ENCODE results near the gene CCNY.
"Not testable (repeated sequence)": the region's sequence is repeated elsewhere in the genome, so short reads cannot be mapped to it uniquely, and the experiment has no call there.

Gene CCNY

DNA sequence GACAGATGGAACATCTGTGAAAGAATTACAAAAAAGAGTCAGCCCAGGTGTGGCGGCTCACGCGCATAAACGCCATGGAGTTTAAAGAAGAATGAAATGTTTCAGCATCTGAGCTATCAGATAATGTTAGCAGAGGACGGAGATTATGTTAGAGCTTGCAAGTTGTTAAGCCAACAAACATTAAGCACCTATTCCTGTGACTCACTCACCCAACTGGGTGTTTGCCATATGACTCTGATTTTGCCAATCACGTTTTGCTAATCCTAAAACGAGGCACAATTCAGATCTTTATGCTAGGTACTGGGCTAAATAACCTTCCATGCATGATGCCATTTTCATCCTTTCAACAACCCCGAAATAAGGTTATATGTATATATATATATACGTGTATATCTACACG lies 29.0 kb upstream of the CCNY start:
- TF ChIP-seq, protein P1, sequence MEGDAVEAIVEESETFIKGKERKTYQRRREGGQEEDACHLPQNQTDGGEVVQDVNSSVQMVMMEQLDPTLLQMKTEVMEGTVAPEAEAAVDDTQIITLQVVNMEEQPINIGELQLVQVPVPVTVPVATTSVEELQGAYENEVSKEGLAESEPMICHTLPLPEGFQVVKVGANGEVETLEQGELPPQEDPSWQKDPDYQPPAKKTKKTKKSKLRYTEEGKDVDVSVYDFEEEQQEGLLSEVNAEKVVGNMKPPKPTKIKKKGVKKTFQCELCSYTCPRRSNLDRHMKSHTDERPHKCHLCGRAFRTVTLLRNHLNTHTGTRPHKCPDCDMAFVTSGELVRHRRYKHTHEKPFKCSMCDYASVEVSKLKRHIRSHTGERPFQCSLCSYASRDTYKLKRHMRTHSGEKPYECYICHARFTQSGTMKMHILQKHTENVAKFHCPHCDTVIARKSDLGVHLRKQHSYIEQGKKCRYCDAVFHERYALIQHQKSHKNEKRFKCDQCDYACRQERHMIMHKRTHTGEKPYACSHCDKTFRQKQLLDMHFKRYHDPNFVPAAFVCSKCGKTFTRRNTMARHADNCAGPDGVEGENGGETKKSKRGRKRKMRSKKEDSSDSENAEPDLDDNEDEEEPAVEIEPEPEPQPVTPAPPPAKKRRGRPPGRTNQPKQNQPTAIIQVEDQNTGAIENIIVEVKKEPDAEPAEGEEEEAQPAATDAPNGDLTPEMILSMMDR (IDR thresholded peaks at IDR 0.05): no peak
- Histone ChIP-seq H3K27ac (no peak overlapping the region), H3K4me3 (no peak overlapping the region)
- DNase-seq (ENCODE audit: low spot score): no peak

DNA sequence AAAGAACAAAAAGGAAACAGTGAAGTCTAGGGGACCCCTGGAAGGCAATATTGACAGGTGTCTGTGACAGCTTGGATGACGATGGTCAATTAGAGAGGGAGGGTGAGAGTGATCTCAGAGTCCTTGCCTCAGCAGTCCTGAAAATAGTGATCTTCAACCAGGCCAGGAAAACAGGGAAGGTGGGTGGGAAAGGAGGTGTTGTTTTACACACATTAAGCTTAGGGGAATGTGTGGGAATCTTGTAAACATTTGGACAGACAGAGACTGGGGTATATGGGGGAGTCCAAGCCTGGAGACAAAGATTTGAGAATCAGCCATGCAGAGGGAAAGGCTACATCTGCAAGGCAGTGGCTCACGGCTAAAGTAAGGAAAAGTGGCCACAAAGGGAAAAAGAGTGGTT lies 27.5 kb upstream of the CCNY start:
- H3K4me3 ChIP-seq: no peak overlapping the region
- TF ChIP-seq, protein P1 (IDR thresholded peaks at IDR 0.05): no peak
- H3K27ac ChIP-seq: no peak overlapping the region
- no peak for DNase-seq (ENCODE audit: low spot score)

DNA sequence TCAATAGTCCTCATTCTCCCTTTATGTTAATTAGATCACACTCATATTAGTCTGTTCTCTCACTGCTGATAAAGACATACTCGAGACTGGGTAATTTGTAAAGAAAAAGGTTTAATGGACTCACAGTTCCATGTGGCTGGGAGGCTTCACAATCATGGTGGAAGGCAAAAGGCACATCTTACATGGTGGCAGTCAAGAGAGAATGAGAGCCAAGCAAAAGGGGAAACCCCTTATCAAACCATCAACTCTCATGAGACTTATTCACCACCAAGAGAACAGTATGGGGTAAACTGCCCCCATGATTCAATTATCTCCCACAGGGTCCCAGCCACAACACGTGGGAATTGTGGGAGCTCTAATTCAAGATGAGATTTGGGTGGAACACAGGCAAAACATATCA lies 22.2 kb upstream of the CCNY start:
- not testable (repeated sequence) for DNase-seq (ENCODE audit: low spot score); H3K27ac ChIP-seq; H3K4me3 ChIP-seq

DNA sequence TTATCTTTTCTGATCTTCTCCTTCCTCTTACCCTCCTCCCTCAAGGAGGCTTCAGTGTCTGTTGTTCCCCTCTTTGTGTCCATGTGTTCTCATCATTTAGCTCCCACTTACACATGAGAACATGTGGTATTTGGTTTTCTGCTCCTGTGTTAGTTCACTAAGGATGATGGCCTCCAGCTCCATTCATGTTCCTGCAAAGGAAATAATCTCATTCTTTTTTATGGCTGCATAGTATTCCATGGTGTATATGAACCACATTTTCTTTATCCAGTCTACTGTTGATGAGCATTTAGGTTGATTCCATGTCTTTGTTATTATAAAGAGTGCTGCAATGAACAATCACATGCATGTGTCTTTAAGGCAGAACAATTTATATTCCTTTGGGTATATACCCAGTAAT lies 21.1 kb upstream of the CCNY start:
- H3K27ac ChIP-seq; H3K4me3 ChIP-seq; DNase-seq (ENCODE audit: low spot score): not testable (repeated sequence)

DNA sequence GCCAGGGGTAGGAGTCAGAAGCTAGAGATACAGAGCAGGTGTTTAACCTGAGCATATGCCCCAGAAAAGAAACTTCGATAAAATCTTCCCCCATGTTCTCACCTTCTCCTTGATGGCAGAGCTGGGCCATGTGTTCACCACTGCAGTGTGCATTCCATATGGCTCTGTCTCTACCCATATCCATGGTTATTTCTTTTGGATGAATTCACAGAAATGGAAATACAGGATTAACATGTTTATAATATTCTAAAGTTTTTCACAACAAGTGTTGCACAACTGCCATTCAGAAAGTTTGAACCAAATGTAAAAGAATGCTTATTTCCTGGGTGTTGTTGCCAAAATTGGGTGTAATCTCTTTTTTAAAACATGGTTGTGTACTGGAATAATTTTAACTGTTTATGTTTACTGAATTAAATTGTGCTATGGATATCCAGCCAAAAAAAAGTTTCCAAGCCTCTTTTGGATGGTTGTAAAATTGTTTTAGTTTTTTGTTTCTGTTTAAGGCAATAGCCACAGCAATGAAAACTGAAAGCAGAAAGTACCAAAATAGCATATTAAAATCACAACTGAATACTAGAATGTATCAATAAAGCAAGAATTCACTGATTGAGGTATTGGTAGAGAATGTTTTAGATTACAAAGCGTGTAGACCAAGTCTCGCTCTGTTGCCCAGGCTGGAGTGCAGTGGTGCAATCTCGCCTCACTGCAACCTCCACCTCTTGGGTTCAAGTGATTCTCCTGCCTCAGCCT lies 19.9 kb upstream of the CCNY start:
- Histone ChIP-seq H3K27ac (no peak overlapping the region), H3K4me3 (no peak overlapping the region)
- no peak for DNase-seq (ENCODE audit: low spot score)
- TF ChIP-seq, protein P1 (IDR thresholded peaks at IDR 0.05): no peak

DNA sequence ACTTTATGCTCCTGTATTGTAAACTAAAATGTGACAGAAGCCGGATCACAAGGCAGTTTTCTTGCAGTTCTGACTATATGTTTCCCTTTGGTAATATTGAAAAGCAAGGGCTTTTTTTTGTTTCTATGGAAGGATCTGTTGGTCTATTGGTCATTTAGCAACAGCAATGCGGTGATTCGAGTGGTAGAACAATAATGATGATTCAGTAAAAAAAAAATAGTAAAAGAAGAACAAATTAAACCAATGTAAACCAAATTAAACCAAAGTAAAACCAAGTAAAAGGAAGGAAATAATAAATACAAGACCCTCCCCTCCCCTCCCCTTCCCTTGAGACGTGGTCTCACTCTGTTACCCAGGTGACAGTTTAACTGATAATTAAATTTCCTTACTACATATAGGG lies 17.8 kb upstream of the CCNY start:
- Histone ChIP-seq H3K27ac (no peak overlapping the region), H3K4me3 (no peak overlapping the region)
- no peak for DNase-seq (ENCODE audit: low spot score)
- TF ChIP-seq, protein P1 (IDR thresholded peaks at IDR 0.05): no peak

DNA sequence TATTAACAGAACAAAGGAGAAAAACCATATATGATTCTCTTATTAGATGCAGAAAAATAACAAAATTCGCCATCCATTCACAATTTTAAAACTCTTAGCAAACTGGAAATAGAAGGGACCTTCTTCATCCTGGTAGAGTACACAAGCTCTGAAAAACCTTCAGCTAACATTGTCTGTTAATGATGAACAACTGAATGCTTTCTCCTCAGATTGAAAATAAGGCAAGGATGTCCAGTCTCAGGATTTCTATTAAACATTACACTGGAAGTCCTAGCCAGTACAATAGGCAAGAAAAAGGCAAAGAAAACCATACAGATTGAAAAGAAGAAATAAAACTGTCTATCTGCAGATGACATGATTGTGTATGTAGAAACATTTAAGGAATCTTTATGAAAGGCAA lies 16.0 kb upstream of the CCNY start:
- DNase-seq (ENCODE audit: low spot score): no peak
- Histone ChIP-seq H3K4me3 (no peak overlapping the region), H3K27ac (no peak overlapping the region)
- TF ChIP-seq, protein P1 (IDR thresholded peaks at IDR 0.05): no peak

DNA sequence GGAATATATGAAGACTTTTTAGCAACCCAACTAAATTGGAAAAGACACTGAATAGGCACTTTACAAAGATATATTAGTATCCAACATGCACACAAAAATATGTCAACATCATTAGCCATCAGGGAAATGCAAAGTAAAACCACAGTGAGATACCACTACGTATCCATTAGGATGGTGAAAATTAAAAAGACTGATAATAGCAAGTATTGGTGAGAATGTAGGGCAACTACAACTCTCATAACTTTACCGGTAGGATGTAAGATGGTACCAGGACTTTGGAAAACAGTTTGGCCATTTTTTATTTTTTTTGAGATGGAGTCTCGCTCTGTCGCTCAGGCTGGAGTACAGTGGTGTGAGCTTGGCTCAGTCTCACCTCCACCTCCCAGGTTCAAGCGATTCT lies 13.7 kb upstream of the CCNY start:
- TF ChIP-seq, protein P1 (IDR thresholded peaks at IDR 0.05): no peak
- DNase-seq (ENCODE audit: low spot score): no peak
- Histone ChIP-seq H3K27ac (no peak overlapping the region), H3K4me3 (no peak overlapping the region)
